ENCODE measurements around the gene MAPK6.

Gene MAPK6

GRCh38 chr15:52104532-52105004, 85.5 kb downstream of the MAPK6 start:
- no peak for DNase-seq

DNA sequence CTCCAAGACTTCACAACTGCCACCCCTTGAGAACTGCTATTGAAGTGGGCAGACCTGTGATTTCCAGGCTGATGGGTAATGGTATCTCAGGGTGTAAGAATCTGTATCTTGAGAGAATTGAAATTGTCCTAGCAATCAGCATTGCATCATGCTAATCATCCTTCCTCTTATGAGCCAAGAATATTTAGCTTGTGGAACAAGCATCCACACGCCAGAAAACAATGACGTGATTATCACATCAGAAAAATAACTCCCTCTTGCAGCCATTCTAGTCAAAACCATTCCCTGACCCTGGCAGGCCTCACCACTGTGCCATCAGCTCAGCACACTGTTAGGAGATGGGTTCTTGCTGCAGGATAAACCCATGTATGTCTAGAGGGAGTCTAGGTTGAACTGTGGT, 86.8 kb downstream of the MAPK6 start:
- DNase-seq, result no peak

DNA sequence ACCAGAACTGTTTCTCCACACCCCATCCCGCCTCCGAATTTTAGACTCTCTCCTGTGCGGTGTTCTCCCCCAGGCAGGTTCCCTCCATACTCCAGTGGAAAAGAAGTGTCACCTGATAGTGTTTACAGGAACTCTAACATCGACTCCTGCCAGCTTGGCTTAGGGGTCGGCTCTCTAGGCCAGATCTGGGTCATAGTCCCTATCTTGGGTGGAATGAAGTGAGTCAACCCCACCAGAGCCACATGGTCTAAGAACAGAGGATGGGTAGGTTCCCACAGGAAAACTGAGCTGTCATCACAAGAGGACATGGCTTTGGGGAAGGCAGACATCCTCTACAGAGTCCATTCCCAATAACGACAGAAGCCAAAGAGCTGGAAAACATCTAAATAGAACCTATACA, 87.6 kb downstream of the MAPK6 start:
- no peak for DNase-seq

GRCh38 chr15:52107238-52107637, 88.2 kb downstream of the MAPK6 start:
- no peak for DNase-seq

DNA sequence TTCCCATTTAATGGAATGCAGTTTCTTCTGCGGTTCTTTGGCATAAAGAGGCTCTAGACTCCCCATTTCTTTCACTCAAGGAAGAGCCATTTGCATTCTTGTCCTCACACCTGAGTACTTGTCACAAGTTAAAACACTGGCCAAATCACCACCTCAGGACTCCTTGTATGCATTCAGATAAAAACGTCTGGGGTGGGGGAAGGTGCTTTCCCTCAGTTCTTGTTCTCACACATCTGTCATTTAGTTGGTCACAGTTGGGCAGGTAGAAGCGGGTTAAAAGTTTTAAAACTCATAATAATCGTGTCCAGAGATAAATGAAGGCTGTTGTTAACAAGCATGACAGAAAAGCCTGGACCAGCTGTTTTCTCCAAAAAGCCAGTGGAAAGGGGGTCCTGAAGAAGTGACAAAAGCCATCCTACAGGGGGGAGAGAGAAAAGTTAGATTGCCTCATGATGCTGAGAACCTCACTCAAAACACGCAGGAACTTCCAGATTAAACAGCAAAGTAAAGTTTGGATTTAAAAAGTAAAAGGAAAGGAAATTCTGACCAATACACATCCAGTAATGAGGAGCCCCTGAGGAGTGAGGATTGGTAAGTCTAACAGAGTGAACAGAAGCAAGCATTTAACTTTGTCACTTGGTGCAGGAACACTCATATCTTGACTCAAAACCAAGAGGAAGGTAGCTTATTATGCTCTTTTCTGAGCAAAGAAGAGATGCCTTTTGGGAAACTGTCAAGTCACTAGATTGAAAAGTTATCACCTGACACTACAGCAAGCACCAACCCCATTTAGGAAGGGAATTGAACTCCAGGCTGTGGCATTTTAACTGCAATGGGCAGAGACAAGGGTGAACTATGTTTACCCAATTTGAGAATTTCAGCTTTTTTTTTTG, 90.8 kb downstream of the MAPK6 start:
- DNase-seq, result no peak

GRCh38 chr15:52111517-52112202, 92.6 kb downstream of the MAPK6 start:
- no peak for DNase-seq

DNA sequence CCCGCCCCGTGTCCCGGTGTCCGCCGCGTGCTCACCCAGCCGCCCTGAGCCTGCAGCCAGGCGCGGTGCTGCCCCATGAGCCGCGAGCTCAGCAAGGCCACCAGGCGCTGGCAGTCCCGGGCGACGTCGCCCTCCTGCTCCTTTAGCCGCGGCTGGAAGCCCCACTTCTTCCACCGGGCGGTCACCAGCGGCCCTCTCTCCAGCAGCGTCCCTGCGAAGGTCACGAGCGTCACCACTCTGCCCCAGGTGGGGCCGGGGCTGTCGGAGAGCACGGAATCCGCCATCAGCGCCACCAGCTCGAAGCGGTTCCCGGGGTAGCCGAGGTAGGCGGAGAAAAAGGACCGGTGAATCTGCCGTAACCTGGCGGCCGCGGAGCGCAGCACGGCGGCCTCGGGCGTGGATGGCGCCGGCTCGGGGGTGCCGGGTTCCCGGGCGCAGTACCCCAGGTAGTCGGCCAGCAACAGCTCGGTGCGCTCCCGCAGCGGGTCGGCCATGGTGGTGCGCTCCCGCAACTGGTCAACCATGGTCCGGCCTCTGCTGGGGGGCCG, 93.3 kb downstream of the MAPK6 start:
- DNase-seq, result peak; percentile 80

DNA sequence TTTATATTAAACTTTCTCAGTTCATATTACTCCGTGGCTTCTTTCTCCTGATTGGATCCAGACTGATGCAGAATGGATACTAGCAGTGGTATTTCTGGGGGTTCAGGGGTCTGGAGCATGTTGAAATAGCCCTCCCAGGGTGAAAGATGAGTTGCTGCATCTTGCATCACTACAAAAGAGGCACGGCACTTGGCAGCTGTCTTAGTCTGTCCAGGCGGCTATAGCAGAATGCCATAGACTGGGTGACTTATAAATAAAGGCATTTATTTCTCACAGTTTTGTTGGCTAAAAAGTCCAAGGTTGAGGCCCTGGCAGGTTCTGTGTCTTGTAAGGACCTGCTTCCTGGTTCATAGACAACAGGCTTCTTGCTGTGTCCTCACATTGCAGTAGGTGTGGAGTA, 94.2 kb downstream of the MAPK6 start:
- DNase-seq, result peak; percentile 8

- peak; percentile 43 for DNase-seq
Observed at GRCh38 chr15:52113708-52114107, 94.7 kb downstream of the MAPK6 start.

- DNase-seq, result no peak
Observed at GRCh38 chr15:52114261-52115055, 95.4 kb downstream of the MAPK6 start.

- DNase-seq, result peak; percentile 46
Observed at GRCh38 chr15:52115598-52116427, 96.8 kb downstream of the MAPK6 start.
